ENCODE measurements around the gene NEU2.

The NEU2 gene

DNA sequence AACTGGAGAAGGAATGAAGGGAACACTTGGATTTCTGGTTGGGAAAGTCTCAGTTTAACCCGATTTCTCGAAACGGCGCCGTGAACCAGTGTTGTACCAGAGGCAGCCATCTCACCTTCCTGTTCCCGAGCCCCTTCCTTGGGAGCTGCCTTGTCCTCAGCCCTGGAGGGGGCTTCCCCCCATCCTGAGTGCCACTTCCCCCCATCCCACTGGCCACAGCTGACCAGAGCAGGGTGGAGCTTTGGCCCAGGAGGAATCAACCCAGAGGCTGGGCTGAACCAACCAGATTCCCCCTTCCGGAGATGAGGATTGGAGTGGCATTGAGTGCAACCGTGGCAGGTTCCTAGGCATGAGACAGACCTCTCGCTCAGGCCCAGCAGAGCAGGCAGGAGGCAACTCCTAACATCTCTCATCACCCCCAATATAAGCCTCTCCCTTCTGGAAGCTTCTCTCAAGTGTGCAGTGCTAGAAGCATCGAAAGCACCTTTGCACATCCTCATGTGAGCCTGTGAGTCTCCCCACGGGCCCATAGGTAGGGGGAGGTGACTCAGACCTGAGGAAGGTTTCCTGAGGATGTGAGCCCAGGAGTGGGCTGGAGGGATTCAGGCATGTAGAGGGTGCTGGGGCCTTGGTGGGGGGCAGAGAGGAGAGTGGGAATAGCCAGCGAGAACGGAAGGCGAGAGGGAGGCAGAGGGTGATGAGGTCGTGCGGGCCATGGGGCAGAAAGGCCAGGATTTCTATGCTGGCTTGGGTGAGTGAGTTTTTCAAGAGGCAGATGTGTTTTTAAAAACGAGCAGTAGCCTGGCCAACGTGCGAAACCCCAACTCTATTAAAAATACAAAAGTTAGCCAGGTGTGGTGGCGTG, 31.4 kb upstream of the NEU2 start:
- peaks cover 12% of the 10 kb centered on the region for H3K27me3 ChIP-seq
- H3K9me3 ChIP-seq, result no peaks in the 10 kb centered on the region
- H3K27ac ChIP-seq, result no peak overlapping the region
- TF ChIP-seq, protein P1, sequence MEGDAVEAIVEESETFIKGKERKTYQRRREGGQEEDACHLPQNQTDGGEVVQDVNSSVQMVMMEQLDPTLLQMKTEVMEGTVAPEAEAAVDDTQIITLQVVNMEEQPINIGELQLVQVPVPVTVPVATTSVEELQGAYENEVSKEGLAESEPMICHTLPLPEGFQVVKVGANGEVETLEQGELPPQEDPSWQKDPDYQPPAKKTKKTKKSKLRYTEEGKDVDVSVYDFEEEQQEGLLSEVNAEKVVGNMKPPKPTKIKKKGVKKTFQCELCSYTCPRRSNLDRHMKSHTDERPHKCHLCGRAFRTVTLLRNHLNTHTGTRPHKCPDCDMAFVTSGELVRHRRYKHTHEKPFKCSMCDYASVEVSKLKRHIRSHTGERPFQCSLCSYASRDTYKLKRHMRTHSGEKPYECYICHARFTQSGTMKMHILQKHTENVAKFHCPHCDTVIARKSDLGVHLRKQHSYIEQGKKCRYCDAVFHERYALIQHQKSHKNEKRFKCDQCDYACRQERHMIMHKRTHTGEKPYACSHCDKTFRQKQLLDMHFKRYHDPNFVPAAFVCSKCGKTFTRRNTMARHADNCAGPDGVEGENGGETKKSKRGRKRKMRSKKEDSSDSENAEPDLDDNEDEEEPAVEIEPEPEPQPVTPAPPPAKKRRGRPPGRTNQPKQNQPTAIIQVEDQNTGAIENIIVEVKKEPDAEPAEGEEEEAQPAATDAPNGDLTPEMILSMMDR (IDR thresholded peaks at IDR 0.05), result no peak
- no peaks in the 10 kb centered on the region for H3K4me1 ChIP-seq (ENCODE audit: control insufficient read depth in 1 of 2, insufficient read depth in 1 of 2, low read depth in 1 of 2, low read length in 1 of 2)
- no peaks in the 10 kb centered on the region for H3K36me3 ChIP-seq
- no peak overlapping the region for H3K4me3 ChIP-seq (ENCODE audit: low read depth in 1 of 2, low read length in 1 of 2)

DNA sequence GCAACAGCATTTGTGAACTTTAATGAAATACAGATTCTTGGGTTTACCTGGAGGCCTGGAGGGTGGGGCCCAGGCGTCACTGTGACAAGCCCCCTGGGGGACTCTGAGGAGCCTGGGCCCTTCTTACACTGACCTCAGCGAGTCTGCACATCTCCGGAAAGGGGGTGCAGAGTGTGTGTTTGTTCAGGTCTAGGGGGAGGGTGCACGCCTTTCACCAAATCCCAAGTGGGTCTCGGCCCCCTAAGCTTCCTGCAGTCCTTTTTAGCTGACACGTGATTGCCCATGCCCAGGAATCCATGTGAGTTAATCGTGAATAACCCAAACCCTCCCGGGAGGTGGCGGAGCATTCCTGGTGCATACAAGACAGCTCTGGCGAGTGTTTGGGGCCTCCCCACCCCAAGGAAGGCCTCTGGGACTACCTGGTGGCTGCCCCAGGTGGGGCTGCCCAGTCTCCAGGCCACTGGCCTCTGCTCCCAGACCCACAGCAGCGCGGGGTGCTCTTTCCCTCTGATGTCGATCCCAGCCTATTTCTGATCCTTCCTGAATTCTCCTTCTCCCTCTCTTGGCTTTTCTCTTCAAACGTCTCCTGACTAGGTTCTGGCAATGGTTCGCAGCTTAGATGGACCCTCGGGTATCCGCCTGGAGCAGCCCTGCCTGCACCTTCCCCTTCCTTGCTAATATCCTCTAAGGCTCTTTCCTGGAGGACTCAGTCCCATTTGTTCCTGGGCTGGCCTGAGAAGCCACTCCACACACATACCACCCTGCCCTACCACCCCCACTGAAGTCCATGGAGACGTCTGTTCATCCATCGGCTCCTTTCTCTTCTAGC, 29.4 kb upstream of the NEU2 start:
- Histone ChIP-seq H3K27me3 (peaks cover 16% of the 10 kb centered on the region), H3K4me3 (ENCODE audit: low read depth in 1 of 2, low read length in 1 of 2) (no peak overlapping the region), H3K9me3 (no peaks in the 10 kb centered on the region), H3K4me1 (ENCODE audit: control insufficient read depth in 1 of 2, insufficient read depth in 1 of 2, low read depth in 1 of 2, low read length in 1 of 2) (no peaks in the 10 kb centered on the region), H3K36me3 (no peaks in the 10 kb centered on the region), H3K27ac (no peak overlapping the region)
- TF ChIP-seq, protein P1 (IDR thresholded peaks at IDR 0.05), result no peak

- Histone ChIP-seq H3K27me3 (peaks cover 16% of the 10 kb centered on the region), H3K27ac (no peak overlapping the region), H3K36me3 (no peaks in the 10 kb centered on the region), H3K4me1 (ENCODE audit: control insufficient read depth in 1 of 2, insufficient read depth in 1 of 2, low read depth in 1 of 2, low read length in 1 of 2) (no peaks in the 10 kb centered on the region), H3K9me3 (no peaks in the 10 kb centered on the region), H3K4me3 (ENCODE audit: low read depth in 1 of 2, low read length in 1 of 2) (no peak overlapping the region)
- TF ChIP-seq, protein P1 (IDR thresholded peaks at IDR 0.05), result no peak
Measured at GRCh38 chr2:233003658-233004555, 28.6 kb upstream of the NEU2 start.

GRCh38 chr2:233005096-233005495, 27.4 kb upstream of the NEU2 start:
- H3K4me3 ChIP-seq (ENCODE audit: low read depth in 1 of 2, low read length in 1 of 2), result no peak overlapping the region
- H3K4me1 ChIP-seq (ENCODE audit: control insufficient read depth in 1 of 2, insufficient read depth in 1 of 2, low read depth in 1 of 2, low read length in 1 of 2), result no peaks in the 10 kb centered on the region
- TF ChIP-seq, protein P1 (IDR thresholded peaks at IDR 0.05), result no peak
- no peak overlapping the region for H3K27ac ChIP-seq
- H3K9me3 ChIP-seq, result no peaks in the 10 kb centered on the region
- H3K36me3 ChIP-seq, result no peaks in the 10 kb centered on the region
- H3K27me3 ChIP-seq, result peaks cover 16% of the 10 kb centered on the region

GRCh38 chr2:233006648-233007047, 25.8 kb upstream of the NEU2 start:
- H3K9me3 ChIP-seq, result no peaks in the 10 kb centered on the region
- no peak overlapping the region for H3K4me3 ChIP-seq (ENCODE audit: low read depth in 1 of 2, low read length in 1 of 2)
- H3K4me1 ChIP-seq (ENCODE audit: control insufficient read depth in 1 of 2, insufficient read depth in 1 of 2, low read depth in 1 of 2, low read length in 1 of 2), result no peaks in the 10 kb centered on the region
- H3K27ac ChIP-seq, result no peak overlapping the region
- peaks cover 18% of the 10 kb centered on the region for H3K27me3 ChIP-seq
- no peaks in the 10 kb centered on the region for H3K36me3 ChIP-seq
- TF ChIP-seq, protein P1 (IDR thresholded peaks at IDR 0.05), result no peak
